Measurements from ENCODE around the gene STRIP1. TPM values are rescaled to one million over a fixed set of nuclear protein-coding genes. Genes with fewer than 3 reads are reported as not detected.

Gene STRIP1
- 10 to 100 TPM in 5 of 6 experiments, 1 to 10 TPM in 1; 9.9 to 15.5 (median 12.4) TPM for total RNA-seq
- long read RNA-seq, partial matches to known transcripts: 1 of 3 reads
- long read RNA-seq, other reads (novel, unspliced or antisense): 0 of 3 reads

GRCh38 chr1:110034451-110035235 lies at the start of gene STRIP1:
TSS of gene STRIP1 (plus strand) at chr1:110034624. CDS start at chr1:110034638, 14 bp downstream.
- Histone ChIP-seq H3K4me3 (peak within 1 kb of the TSS; percentile 75 to 98 (median 97)), H3K27me3 (no peaks in the 10 kb centered on the region), H3K4me1 (peaks cover 0 to 20% (median 2%) of the 10 kb centered on the region in 4 donors), H3K36me3 (peaks cover 0 to 24% (median 8%) of the 10 kb centered on the region in 4 donors), H3K9me3 (no peaks in the 10 kb centered on the region), H3K27ac (peak within 1 kb of the TSS; percentile 61 to 82 (median 66))
- TF ChIP-seq POLR2A (IDR thresholded peaks at IDR 0.05) (peak; percentile 62), CTCF (IDR thresholded peaks at IDR 0.05) (no peak)
- DNase-seq: peak; percentile 91 to 93 (median 93)
- peak; percentile 89 to 93 (median 92) for ATAC-seq
- WGBS (ENCODE audit: insufficient coverage, low coverage, low lambda C conversion rate, missing lambda C conversion rate): 0% methylated on average over 10 of the region's 66 CpGs
- intact Hi-C loops (cut with DNase I): no loop called here

GRCh38 chr1:109985247-109986053 lies 49.0 kb upstream of the STRIP1 start:
- peak; percentile 1 to 13 (median 3) for ATAC-seq
- intact Hi-C loops (cut with DNase I): no loop called here
- H3K36me3 ChIP-seq: no peaks in the 10 kb centered on the region
- peaks cover 0 to 70% (median 24%) of the 10 kb centered on the region in 4 donors for H3K4me1 ChIP-seq
- H3K27ac ChIP-seq: peak overlapping the region; percentile 90 to 97 (median 95)
- WGBS (ENCODE audit: insufficient coverage, low coverage, low lambda C conversion rate, missing lambda C conversion rate): 11% methylated on average over 13 of the region's 22 CpGs
- no peaks in the 10 kb centered on the region for H3K27me3 ChIP-seq
- peak overlapping the region; percentile 60 to 82 (median 77) for H3K4me3 ChIP-seq
- peak in 1 of 3 donors; percentile 60 for DNase-seq
- no peak for TF ChIP-seq CTCF (IDR thresholded peaks at IDR 0.05)
- no peak for TF ChIP-seq POLR2A (IDR thresholded peaks at IDR 0.05)
- no peaks in the 10 kb centered on the region for H3K9me3 ChIP-seq

- H3K4me3 ChIP-seq: peak overlapping the region; percentile 60 to 82 (median 77)
- peak overlapping the region in 1 of 3 donors; percentile 97 for H3K27ac ChIP-seq
- WGBS (ENCODE audit: insufficient coverage, low coverage, low lambda C conversion rate, missing lambda C conversion rate): 77% methylated on average over 3 of the region's 3 CpGs
- intact Hi-C loops (cut with DNase I): no loop called here
- DNase-seq: no peak
- H3K9me3 ChIP-seq: no peaks in the 10 kb centered on the region
- no peaks in the 10 kb centered on the region for H3K36me3 ChIP-seq
- TF ChIP-seq CTCF (IDR thresholded peaks at IDR 0.05) (no peak), POLR2A (IDR thresholded peaks at IDR 0.05) (no peak)
- H3K4me1 ChIP-seq: peaks cover 0 to 66% (median 21%) of the 10 kb centered on the region in 4 donors
- ATAC-seq: no peak
- H3K27me3 ChIP-seq: no peaks in the 10 kb centered on the region
Observed at GRCh38 chr1:109986054-109986444, 48.4 kb upstream of the STRIP1 start.

GRCh38 chr1:109988349-109988914 lies 46.0 kb upstream of the STRIP1 start:
- 63% methylated on average over 3 of the region's 3 CpGs for WGBS (ENCODE audit: insufficient coverage, low coverage, low lambda C conversion rate, missing lambda C conversion rate)
- no peaks in the 10 kb centered on the region for H3K9me3 ChIP-seq
- no peak for TF ChIP-seq POLR2A (IDR thresholded peaks at IDR 0.05)
- no peak for TF ChIP-seq CTCF (IDR thresholded peaks at IDR 0.05)
- ATAC-seq (no peak), DNase-seq (no peak)
- no peaks in the 10 kb centered on the region for H3K27me3 ChIP-seq
- H3K4me1 ChIP-seq: peaks cover 0 to 59% (median 18%) of the 10 kb centered on the region in 4 donors
- H3K36me3 ChIP-seq: no peaks in the 10 kb centered on the region
- no peak overlapping the region for H3K4me3 ChIP-seq
- no peak overlapping the region for H3K27ac ChIP-seq
- intact Hi-C loops (cut with DNase I): no loop called here

Measured in right lobe of liver (tissue), 6 donors.